GM19043 (cell line): ENCODE measurements around the gene CADPS2.

Source experiments
- ATAC-seq: cut with Tn5 transposase; IDR thresholded peaks from one replicate; pipeline ENCODE4 v1.9.1; 2021; ENCODE audit warnings: low read depth; ENCODE audit not compliant: unreplicated experiment

Gene CADPS2

GRCh38 chr7:122622682-122623081 is 263.6 kb downstream of the CADPS2 start:
- ATAC-seq: no peak

GRCh38 chr7:122619664-122620063 is 266.6 kb downstream of the CADPS2 start:
- no peak for ATAC-seq

- ATAC-seq: no peak
Measured at GRCh38 chr7:122618585-122619189, 267.6 kb downstream of the CADPS2 start.

GRCh38 chr7:122616951-122617350 is 269.3 kb downstream of the CADPS2 start:
- ATAC-seq: no peak

GRCh38 chr7:122605929-122606328 is 280.3 kb downstream of the CADPS2 start:
- ATAC-seq: no peak

GRCh38 chr7:122604251-122604650 is 282.0 kb downstream of the CADPS2 start:
- ATAC-seq: no peak

- no peak for ATAC-seq
Measured at GRCh38 chr7:122602800-122603199, 283.5 kb downstream of the CADPS2 start.

GRCh38 chr7:122600630-122601029 is 285.6 kb downstream of the CADPS2 start:
- no peak for ATAC-seq

GRCh38 chr7:122600042-122600441 is 286.2 kb downstream of the CADPS2 start:
- no peak for ATAC-seq

GRCh38 chr7:122597277-122597676 is 289.0 kb downstream of the CADPS2 start:
- no peak for ATAC-seq

- no peak for ATAC-seq
Measured at GRCh38 chr7:122595885-122596284, 290.4 kb downstream of the CADPS2 start.

GRCh38 chr7:122588621-122589020 is 297.6 kb downstream of the CADPS2 start:
- no peak for ATAC-seq

GRCh38 chr7:122584676-122585251 is 301.5 kb downstream of the CADPS2 start:
- no peak for ATAC-seq

- no peak for ATAC-seq
Measured at GRCh38 chr7:122578350-122578749, 307.9 kb downstream of the CADPS2 start.

GRCh38 chr7:122577449-122578003 is 308.7 kb downstream of the CADPS2 start:
- no peak for ATAC-seq

- ATAC-seq: no peak
Measured at GRCh38 chr7:122572706-122573105, 313.6 kb downstream of the CADPS2 start.

- ATAC-seq: no peak
Measured at GRCh38 chr7:122561326-122561725, 324.9 kb downstream of the CADPS2 start.

GRCh38 chr7:122556873-122557542 is 329.3 kb downstream of the CADPS2 start:
- ATAC-seq: no peak

GRCh38 chr7:122556219-122556618 is 330.0 kb downstream of the CADPS2 start:
- no peak for ATAC-seq

- no peak for ATAC-seq
Measured at GRCh38 chr7:122553761-122554160, 332.5 kb downstream of the CADPS2 start.

- no peak for ATAC-seq
Measured at GRCh38 chr7:122552769-122553168, 333.5 kb downstream of the CADPS2 start.

GRCh38 chr7:122550545-122550944 is 335.7 kb downstream of the CADPS2 start:
- ATAC-seq: no peak
